HG03196 (cell line): ENCODE results near the gene NRP2.

ENCODE experiments used
- ATAC-seq: cut with Tn5 transposase; IDR thresholded peaks from one replicate; pipeline ENCODE4 v1.9.1; 2021; ENCODE audit not compliant: unreplicated experiment

Gene NRP2

DNA sequence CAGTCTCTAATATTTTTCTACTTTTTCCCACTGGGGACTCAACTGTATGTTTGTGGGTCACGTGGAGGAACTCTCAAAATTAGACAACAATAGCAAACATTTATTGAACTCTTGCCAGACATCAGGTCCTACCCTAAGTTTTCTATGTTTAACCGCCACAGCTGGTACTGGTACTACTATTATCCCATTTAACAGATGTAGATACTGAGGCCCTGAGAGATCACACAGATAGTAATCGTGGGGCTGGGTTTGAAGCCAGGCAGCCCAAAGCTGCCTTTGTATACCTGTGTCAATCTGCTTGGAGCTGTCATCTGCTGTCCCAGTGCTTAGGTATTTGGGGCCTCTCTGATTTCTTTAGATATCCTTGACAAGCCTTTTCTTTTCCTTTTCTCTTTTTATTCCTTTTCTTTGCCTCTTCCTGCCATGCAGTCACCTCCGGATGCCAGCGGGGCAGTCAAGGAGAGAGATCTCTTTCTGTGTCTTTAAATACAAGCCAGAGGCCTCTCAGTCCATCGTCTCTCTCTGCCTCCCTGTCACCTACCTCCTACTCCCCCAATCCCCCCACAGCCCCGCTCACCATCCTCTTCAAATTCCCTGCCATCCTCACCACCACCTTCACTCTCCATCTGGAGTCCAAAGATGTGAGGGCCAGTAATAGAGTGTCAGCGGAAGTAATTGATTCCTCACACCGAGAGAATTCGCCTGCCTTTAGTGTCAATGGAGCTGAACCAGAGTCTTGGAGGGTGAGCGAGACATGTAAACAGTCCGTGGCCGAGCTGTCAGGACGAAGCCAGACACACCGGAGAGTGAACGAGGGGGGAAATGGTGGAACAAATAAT lies 23.4 kb downstream of the NRP2 start:
- no peak for ATAC-seq

DNA sequence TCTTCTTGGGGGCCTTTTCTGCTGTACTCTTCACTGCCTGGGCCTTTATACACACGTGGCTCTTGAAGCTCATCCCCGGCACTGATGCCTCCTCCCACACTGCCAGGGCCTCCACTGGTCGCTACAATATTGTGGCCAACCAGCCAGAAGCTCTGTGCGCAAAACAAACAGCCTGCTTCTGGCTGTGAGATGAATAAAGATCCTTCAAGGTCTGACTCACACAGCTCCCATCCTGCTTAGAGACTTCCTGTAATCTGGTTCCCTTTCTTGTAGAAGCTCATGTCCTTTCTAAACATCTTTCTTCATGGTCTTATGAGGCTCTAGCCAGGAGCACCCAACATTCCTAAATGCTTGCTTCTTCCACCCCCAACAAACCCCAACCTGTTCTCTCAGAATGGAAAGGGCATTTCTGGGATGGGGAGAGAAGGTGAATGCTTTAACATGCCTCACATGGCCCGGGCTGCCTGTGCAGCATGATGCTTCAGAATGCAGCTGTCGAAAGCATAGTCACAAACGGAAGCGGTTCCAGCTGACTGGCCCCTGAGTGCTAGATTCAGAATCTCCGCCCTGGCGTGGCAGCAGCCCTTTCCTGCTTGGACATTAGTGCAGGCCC lies 24.6 kb downstream of the NRP2 start:
- peak; percentile 97 for ATAC-seq

DNA sequence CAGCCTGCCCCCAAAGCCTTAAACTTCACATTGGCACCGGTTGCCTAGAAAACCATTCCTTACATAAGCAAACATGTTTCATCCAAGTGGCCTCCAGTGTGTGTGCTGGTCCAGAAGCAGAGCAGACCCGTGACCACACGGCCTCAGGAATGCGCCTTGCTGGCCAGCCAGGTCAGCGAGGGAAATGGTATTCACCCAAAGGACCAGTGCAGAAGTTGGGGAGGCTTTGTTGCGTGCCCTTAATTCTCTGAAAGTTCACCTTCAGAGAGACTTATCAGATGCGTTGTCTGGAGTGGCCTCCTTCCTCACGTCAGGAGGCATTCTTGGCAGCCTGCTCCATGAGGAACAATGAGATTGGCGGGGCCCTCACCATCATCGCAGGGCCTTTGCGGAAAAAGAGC lies 25.9 kb downstream of the NRP2 start:
- no peak for ATAC-seq

DNA sequence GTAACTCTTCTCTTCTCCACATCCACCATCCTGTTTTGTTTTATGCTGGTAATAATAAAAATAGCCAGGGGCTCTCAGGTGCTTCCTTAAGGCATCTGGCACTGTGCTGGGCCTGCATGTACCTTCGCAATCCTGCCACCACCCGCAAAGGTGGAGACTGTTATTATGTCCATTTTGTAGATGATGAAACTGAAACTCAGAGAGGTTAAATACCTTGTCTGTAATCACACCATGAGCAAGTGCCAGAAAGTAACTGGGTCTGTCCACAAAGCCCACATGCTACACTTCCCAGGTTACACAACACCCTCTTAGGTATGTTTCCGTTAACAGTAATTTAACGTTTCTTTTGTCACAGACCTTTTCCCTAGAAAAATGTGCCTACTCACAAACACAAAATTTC lies 27.0 kb downstream of the NRP2 start:
- ATAC-seq, result no peak

DNA sequence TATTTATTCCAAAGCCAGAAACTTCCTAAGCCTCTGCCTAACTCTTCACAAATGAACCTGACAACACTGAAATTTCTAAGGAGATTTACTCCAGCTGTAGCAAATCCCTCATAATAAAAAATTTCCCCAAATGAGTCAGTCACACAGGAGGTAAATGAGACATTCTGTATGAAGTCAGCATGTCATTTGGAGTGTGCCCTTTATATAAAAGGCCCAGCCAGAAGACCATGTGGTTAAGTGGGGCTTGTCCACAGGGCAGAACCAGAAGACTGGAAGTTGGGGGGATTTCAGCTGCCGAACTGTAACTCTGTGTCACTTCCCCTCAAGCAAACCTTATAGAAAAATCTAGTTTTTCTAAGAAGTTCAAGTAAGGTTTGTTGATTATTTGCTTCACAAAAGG lies 30.2 kb downstream of the NRP2 start:
- ATAC-seq, result no peak

DNA sequence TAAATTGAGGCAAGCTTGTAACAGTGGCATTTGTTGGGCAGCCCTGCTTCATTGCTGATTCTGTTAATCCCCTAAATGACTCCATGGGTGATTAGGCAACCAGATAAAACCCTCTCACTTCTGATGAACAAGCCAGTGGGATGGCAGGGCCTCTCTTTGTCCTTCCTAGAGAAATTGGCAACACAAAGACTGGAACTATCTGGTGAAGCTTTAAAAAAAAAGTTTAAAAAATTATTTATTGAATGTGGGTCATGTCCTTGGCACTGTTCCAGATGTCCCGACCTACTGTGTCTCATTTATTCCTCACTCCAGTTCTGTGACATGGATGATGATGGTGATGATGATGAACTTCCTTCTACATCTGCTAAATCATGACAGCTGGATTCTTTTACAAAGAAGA lies 30.8 kb downstream of the NRP2 start:
- no peak for ATAC-seq

DNA sequence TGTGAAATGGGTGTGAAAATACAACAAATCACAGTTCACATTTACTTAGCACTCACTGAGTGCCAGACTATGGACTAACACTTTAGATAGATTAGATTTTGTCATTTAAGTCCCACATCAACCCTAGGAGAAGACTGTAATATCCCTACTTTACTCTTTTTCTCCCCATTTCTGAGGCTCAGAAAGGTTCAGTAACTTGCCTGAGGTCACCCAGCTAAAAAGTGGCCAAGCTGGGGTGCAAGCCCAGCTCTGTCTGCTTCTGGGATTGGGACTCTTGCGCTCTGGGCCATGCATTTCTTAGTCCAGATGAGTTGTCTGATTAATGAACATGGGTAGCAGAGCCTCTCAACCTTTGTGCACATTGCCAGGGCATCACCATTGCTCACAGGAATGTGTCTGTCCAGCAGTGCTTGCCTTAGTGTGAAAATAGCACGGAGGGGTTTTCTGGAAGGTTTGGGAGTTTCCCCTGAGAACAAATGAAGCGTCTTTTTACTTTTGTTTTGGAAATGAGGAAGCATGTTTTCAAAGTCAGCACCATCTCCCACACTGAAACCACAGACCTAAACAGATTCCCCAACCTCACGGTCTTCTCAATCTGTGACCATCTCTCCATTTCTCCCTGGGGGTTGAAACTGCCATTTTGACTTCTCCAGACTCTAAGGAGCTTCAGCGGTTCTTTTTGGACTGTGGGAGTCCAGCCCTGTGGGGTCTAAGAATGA lies 31.9 kb downstream of the NRP2 start:
- peak; percentile 62 for ATAC-seq

DNA sequence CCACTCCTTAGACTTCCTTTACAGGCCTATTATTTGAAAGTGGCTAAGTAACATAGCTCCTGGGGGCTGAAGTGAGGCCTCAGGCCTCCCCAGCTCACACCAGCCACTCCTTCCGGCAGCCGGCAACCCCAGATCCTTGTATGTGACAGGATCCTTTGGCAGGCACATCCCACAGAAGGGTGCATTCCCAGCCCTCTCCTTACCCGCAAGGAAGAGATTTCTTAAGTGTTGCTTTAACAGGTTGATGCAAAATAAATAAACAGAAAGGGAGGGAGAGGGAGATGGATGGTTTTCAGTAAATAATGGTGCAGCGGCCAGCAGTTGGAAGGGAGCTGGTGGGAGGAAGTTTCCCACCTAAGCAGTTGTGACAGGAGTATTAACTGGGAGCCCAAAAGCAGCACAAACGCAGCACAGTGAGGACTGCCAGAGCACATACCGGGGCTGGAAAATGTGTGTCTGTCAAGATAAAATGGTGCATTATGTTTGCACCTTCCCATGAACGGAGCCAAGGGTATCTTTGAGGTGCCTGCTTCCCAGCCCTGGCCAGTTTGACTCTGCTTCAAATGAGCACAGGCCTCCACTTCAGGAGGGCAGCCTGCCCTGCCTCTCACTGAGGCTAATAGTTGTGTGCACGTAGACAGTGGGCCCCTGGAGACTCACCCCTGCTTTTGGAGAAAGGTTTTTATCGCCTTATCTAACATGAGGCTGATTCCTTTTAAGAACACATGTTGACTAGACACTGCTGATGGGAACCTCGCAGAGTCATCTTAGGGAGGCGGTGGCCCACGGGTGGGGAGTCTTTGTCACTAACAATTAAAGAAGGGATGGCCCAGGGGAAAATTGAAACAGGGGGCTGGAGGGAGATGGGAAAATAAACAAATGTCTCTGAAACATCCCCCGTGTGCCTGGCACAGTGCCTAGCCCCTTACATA lies 32.8 kb downstream of the NRP2 start:
- ATAC-seq, result no peak

DNA sequence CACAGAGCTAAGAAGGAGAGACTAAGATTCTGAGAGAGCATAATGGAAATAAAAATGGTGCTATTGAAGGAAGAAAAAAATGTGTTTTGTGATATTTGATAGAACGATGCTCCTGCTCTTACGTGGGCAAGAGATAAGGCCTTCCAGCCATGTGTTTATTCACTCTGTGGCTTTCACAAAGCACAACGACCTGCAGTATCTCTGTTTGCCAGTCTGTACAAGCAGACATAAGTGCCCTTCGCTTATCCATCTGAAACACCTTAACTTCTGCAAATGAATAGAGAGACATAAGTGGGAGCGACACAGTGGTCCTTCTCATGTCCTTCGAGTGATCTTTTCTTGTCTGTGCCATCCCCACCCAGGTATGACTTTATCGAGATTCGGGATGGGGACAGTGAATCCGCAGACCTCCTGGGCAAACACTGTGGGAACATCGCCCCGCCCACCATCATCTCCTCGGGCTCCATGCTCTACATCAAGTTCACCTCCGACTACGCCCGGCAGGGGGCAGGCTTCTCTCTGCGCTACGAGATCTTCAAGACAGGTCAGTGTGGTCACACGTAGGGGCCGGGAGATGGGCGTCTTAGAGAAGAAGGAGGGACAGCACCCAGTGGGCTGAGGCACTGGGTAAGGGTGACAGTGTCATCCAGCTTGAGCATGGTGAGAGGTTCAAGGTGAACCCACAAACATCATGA lies 33.7 kb downstream of the NRP2 start:
- ATAC-seq, result no peak

DNA sequence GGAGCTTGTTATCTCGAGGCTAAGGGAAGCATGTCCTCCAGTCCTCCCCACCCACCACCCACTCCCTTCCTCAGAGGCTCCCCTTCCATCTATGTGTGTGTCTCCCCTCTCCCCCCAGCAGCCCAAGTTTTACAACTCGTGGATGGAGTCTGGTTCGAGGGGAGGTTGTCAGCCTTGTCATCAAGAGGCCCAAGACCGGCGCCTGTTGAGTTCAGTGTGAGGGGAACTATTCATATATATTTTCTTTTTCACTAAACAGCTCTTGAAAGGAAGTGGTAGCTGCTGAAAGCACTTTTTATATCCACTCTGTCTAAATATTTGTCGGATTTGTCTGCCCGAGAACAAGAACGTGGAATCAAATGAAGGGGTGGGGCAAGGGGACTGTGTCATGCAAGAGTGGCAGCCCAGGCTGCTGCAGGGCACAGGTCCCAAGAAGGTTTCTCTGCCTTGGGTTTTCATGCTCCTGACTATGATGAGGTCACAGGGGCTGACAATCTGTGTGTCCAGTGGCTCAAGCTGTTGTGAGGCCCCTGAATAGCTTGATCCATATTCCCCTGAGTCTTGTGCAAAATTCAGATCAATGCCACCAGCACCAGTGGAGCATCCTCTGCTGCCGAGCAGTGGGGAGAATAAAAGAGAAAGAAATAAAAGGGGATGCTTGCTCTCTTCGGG lies 35.0 kb downstream of the NRP2 start:
- ATAC-seq, result no peak

DNA sequence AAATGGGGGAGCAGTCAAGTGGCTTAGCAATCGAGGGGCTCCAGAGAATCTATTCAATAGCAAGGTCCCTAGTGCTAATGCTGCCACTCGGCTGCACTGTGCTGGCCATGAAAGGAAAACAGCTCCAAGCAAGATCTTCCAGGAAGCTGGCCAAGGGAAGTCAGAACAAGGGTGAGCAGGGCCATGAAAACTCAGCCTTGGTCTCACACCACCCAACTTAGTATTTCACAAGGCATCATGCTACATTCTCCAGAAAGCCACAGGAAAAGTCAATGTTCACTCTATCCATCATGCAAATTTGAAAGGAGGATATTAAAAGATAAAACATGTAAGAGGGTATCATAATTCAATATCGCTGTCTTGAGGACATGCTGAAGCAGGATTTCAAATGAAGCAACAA lies 35.7 kb downstream of the NRP2 start:
- ATAC-seq, result no peak

DNA sequence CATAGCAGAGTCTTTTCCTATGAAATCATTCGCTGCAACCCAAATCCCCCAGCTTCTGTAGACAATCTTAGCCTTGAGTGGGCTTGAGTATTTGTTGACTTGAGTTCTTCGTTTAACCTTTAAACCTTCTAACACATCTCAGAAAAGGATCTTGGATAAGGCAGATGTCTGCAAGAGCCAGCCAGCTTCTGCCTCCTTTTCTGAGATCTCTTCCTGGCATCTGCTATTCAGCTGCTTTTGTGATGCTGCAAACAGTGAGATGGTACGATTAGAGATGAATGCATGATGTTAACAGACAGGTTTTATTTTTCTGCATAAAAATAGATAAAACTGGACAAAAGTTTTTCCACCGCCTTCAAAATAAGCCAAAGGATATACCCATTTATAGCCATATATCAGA lies 37.5 kb downstream of the NRP2 start:
- ATAC-seq, result no peak

DNA sequence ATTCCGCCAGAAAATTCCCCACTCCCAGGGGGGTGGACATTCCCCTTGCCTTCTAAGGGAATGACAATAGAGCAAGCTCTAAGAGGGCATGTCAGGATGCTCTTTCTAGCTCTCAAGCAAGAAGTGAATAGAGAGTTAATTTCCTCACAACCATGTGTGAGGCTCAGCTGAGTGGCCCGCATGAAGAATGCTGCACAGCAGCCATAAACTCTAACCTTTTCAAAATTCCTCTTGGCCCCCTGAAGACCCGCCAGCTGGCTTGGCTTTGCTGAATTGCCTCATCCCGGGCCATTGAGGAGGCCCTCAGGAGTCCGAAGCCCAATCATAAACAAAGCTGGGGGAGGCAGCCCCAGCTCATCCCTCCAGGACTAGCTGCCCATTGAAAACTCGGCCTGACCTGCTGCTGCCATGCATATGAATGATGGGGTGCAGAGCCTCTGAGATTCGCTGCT lies 38.2 kb downstream of the NRP2 start:
- no peak for ATAC-seq

DNA sequence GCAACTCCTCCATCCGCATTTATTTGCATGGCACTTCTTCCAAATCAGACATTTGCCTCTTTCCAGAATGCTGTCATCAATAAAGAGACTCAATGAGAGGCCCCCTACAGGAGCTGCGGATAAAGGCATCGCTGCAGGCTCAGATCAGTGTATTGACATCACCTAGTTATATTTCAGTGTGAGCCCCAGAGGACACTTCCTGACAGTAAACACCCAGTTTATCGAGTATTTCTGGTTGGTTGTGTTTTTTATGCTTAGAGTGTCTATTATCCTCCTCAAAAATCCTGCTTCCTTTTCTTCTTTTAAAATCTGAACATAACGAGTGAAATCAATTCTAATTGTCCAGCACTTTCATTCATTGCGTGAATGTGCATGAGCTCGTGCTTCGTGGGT lies 38.8 kb downstream of the NRP2 start:
- no peak for ATAC-seq

DNA sequence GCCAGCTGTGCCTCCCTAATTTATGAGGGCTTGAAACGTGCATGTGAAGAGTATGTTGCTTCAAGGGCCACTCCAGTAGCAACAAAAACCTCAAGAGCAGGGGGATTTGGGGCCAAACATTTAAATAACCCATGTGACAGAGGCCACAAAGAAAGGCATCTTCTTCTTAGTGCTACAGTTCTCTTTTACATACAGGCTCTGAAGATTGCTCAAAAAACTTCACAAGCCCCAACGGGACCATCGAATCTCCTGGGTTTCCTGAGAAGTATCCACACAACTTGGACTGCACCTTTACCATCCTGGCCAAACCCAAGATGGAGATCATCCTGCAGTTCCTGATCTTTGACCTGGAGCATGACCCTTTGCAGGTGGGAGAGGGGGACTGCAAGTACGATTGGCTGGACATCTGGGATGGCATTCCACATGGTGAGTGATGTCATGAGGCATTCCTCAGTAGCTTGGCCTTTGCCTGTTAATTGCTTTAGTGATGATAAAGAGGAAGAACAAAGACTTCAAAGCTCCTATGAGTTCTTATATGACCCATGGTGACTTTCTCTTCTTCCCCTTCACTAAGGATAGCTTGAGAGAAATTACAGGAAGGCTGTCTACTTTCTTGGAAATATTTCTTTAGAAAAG lies 40.1 kb downstream of the NRP2 start:
- ATAC-seq, result no peak

DNA sequence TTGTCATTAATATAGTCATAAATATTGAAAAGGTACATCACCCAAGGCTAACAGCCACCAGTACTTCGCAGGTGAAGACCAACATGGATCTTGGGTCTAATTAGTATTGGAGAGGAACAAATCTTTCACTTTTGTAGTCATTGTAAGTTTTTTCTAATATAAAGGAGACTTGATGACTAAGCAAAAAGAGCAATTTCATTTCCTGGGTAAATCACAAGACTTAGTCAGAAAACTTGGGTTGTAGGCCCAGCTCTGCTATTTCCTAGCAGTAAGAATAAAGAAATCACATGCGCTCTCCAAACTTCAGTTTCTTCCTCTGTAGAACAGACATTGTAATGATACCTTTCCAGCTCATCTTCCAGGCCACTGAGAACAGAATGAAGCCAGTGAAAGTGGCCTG lies 40.9 kb downstream of the NRP2 start:
- no peak for ATAC-seq

DNA sequence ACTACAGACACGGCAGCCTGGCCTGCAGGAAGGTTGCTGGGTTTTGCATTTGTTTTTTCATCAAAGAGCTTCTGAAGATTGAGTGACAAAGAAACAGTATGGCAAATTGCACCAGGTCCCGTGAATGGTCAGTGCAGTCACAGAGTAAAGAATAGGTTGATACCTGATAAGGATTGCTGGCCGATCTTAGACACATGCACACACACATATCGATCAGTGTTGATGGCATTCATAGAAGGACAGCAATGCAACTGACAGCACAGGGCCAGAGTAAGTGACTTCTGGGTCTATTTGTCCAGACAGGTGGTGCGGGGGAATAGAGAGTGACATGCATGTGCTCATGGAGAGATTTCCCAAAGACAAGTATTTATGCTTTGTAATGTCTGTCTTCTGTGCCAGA lies 42.8 kb downstream of the NRP2 start:
- ATAC-seq, result no peak

DNA sequence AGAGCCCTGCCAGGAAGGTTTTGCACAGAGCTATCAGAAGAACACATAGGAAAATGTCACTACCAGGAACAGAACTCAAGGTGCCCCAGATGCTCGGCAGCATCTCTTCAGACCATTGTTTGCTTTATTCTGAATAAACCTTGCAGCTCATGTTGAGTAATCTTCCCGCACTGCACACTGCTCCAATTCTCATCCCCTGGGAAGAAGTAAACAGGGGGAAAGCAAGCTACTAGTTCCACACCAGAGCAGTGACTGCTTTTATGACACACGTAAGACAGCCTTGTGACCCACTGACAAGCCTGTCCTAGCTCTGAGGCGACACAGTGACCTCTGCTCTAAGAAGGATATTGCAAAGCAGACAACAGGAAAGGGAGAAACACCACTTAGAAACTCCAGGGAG lies 44.2 kb downstream of the NRP2 start:
- no peak for ATAC-seq

DNA sequence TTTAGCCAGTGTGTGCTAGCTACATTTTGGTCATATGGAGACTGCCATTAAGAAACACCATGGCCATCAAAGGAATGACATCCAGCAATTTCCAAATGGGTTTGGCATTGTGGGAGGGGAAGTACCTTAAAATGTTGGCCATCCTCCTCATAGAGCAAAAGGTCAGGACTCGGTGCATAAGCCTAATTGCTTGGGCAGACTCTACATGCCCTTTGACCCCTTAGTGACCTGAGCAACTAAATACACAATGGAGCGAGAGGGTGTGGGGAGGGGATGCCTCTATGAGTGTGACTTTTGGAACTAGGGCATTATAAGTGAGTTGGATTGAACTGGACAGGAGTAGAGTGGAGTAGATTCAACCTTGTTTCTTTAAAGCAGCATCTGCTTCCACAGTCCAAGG lies 44.9 kb downstream of the NRP2 start:
- ATAC-seq, result no peak
